SK-N-SH treated with all-trans-retinoic acid at 6 μM for 48 hours (cell line): ENCODE measurements around the gene PIK3R6.

Experiments
- ARNTL ChIP-seq: fragments of 450-650 bp; formaldehyde crosslinking; IDR thresholded peaks from 2 replicates; pipeline ENCODE4 v1.5.0; 2020; ENCODE audit warnings: low read depth, mild to moderate bottlenecking, moderate library complexity, borderline replicate concordance
- GLIS3 ChIP-seq: fragments of 250-450 bp; sonication (Bioruptor Pico); IDR thresholded peaks from 2 replicates; pipeline ENCODE4 v1.5.0; 2020; ENCODE audit warnings: mild to moderate bottlenecking, moderate library complexity
- PATZ1 ChIP-seq: fragments of 250-450 bp; sonication (Bioruptor Pico); IDR thresholded peaks from 2 replicates; pipeline ENCODE4 v1.8.0; 2020; ENCODE audit warnings: mild to moderate bottlenecking, moderate library complexity, borderline replicate concordance
- POU6F1 ChIP-seq: fragments of 250-450 bp; sonication (Bioruptor Pico); IDR thresholded peaks from 2 replicates; pipeline ENCODE4 v1.8.0; 2021; ENCODE audit warnings: low read depth, mild to moderate bottlenecking, moderate library complexity, borderline replicate concordance
- TSHZ2 ChIP-seq: fragments of 250-450 bp; sonication (Bioruptor Pico); IDR thresholded peaks from 2 replicates; pipeline ENCODE4 v1.5.0; 2020; ENCODE audit warnings: mild to moderate bottlenecking, moderate library complexity
- ZFP3 ChIP-seq: fragments of 250-450 bp; sonication (Bioruptor Pico); IDR thresholded peaks from 2 replicates; pipeline ENCODE4 v1.5.0; 2020; ENCODE audit warnings: mild to moderate bottlenecking, moderate library complexity
- ZFP30 ChIP-seq: fragments of 450-650 bp; formaldehyde crosslinking; IDR thresholded peaks from 2 replicates; pipeline ENCODE4 v1.5.0; 2022; ENCODE audit warnings: mild to moderate bottlenecking, moderate library complexity

GRCh38 chr17:8755590-8756255 is 111.8 kb downstream of the PIK3R6 start:
- no peak for TF ChIP-seq ZFP3 (CRISPR knock-in tag)
- no peak for TF ChIP-seq POU6F1
- no peak for TF ChIP-seq GLIS3 (CRISPR knock-in tag)
- no peak for TF ChIP-seq PATZ1 (CRISPR knock-in tag)
- TF ChIP-seq ZFP30 (CRISPR knock-in tag) = no peak
- TF ChIP-seq ARNTL (CRISPR knock-in tag) = no peak
- no peak for TF ChIP-seq TSHZ2 (CRISPR knock-in tag)
